MM.1S (cell line): ENCODE data around the gene PXYLP1.

Experiments used
- DNase-seq: peaks from one replicate; pipeline ENCODE4 v3.0.0-alpha.2; 2015
- H2AFZ ChIP-seq: fragments of 300-600 bp; sonication (generic); 2 replicates; pipeline ENCODE4 v1.6.0; 2016; ENCODE audit warnings: antibody characterized with exemption, low read length
- H3F3A ChIP-seq: fragments of 300-600 bp; sonication (generic); 2 replicates; pipeline ENCODE4 v1.6.1; 2016; ENCODE audit warnings: mild to moderate bottlenecking, antibody characterized with exemption, low read length, moderate library complexity, mixed read lengths; ENCODE audit not compliant: insufficient read depth
- H3K27ac ChIP-seq: fragments of 300-600 bp; sonication (generic); 2 replicates; pipeline ENCODE4 v1.5.1; 2016; ENCODE audit warnings: mild to moderate bottlenecking, low read length
- H3K27me3 ChIP-seq: fragments of 300-600 bp; sonication (generic); replicated peaks from 2 replicates; pipeline ENCODE4 v1.6.0; 2016; ENCODE audit warnings: low read length; ENCODE audit not compliant: insufficient read depth
- H3K36me3 ChIP-seq: fragments of 300-600 bp; sonication (generic); replicated peaks from 2 replicates; pipeline ENCODE4 v1.6.1; 2016; ENCODE audit warnings: mild to moderate bottlenecking, low read length, mixed read lengths; ENCODE audit not compliant: insufficient read depth
- H3K4me1 ChIP-seq: fragments of 300-600 bp; sonication (generic); 2 replicates; pipeline ENCODE4 v1.6.1; 2016; ENCODE audit warnings: low read length, mixed read lengths
- H3K4me2 ChIP-seq: fragments of 300-600 bp; sonication (generic); 2 replicates; pipeline ENCODE4 v1.6.0; 2016; ENCODE audit warnings: low read depth, low read length
- H3K4me3 ChIP-seq: fragments of 300-600 bp; sonication (generic); 2 replicates; pipeline ENCODE4 v1.5.1; 2016; ENCODE audit warnings: low read length, mixed read lengths
- H3K79me2 ChIP-seq: fragments of 300-600 bp; sonication (generic); 2 replicates; pipeline ENCODE4 v1.6.1; 2016; ENCODE audit warnings: mixed run types, low read length, mixed read lengths
- H3K9ac ChIP-seq: fragments of 300-600 bp; sonication (generic); 2 replicates; pipeline ENCODE4 v1.6.1; 2016; ENCODE audit warnings: low read length, mixed read lengths
- H3K9me2 ChIP-seq: fragments of 300-600 bp; sonication (generic); replicated peaks from 2 replicates; pipeline ENCODE4 v1.6.1; 2016; ENCODE audit warnings: mild to moderate bottlenecking, low read length, mixed read lengths; ENCODE audit not compliant: insufficient read depth
- H3K9me3 ChIP-seq: fragments of 300-600 bp; sonication (generic); replicated peaks from 2 replicates; pipeline ENCODE4 v1.6.1; 2016; ENCODE audit warnings: mild to moderate bottlenecking, low read length, mixed read lengths; ENCODE audit not compliant: insufficient read depth
- H4K20me1 ChIP-seq: fragments of 300-600 bp; sonication (generic); 2 replicates; pipeline ENCODE4 v1.6.1; 2016; ENCODE audit warnings: mild to moderate bottlenecking, low read length, moderate library complexity, mixed read lengths; ENCODE audit not compliant: insufficient read depth
- EZH2 ChIP-seq: fragments of 300-600 bp; sonication (generic); optimal IDR thresholded peaks from 2 replicates; pipeline ENCODE3; 2017; ENCODE audit warnings: low read depth, mild to moderate bottlenecking, antibody characterized with exemption, low read length, mixed read lengths
- EZH2phosphoT487 ChIP-seq: fragments of 300-600 bp; sonication (generic); IDR thresholded peaks from 2 replicates; pipeline ENCODE4 v1.6.1; 2018; ENCODE audit warnings: antibody characterized with exemption, low read length
- TF ChIP-seq, protein P1 (sequence below): fragments of 300-600 bp; sonication (generic); IDR thresholded peaks from 2 replicates; pipeline ENCODE4 v1.5.1; 2016; ENCODE audit warnings: antibody characterized with exemption, low read length, mixed read lengths

The PXYLP1 gene

DNA sequence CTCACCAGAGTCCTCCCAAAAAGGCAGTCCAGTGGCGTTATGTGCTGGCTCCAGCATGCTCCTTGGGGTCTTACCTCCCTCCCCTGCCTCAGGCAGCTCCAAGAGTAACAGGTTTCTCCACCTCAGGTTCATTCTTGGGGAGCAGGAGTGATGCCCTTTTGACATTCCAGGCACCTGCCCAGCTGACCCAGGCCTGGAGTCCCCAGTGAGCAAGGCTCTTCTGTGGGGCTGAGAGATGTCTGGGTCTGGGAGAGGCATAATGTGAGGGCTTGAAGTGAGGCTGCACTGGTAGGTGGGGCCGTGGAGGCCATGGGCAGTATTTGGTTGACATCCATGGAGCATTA, 15.3 kb downstream of the PXYLP1 start:
- Histone ChIP-seq H3K4me2 (no peak overlapping the region), H3K27me3 (no peaks in the 10 kb centered on the region), H3K9me3 (no peaks in the 10 kb centered on the region), H4K20me1 (no peaks in the 10 kb centered on the region), H3F3A (no peaks in the 10 kb centered on the region), H3K79me2 (no peaks in the 10 kb centered on the region), H3K27ac (no peak overlapping the region), H2AFZ (no peak overlapping the region), H3K4me1 (no peaks in the 10 kb centered on the region), H3K4me3 (no peak overlapping the region), H3K36me3 (no peaks in the 10 kb centered on the region), H3K9ac (no peak overlapping the region), H3K9me2 (no peaks in the 10 kb centered on the region)
- TF ChIP-seq, protein P1, sequence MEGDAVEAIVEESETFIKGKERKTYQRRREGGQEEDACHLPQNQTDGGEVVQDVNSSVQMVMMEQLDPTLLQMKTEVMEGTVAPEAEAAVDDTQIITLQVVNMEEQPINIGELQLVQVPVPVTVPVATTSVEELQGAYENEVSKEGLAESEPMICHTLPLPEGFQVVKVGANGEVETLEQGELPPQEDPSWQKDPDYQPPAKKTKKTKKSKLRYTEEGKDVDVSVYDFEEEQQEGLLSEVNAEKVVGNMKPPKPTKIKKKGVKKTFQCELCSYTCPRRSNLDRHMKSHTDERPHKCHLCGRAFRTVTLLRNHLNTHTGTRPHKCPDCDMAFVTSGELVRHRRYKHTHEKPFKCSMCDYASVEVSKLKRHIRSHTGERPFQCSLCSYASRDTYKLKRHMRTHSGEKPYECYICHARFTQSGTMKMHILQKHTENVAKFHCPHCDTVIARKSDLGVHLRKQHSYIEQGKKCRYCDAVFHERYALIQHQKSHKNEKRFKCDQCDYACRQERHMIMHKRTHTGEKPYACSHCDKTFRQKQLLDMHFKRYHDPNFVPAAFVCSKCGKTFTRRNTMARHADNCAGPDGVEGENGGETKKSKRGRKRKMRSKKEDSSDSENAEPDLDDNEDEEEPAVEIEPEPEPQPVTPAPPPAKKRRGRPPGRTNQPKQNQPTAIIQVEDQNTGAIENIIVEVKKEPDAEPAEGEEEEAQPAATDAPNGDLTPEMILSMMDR = no peak
- no peak for TF ChIP-seq EZH2
- TF ChIP-seq EZH2phosphoT487 = no peak
- no peak for DNase-seq

DNA sequence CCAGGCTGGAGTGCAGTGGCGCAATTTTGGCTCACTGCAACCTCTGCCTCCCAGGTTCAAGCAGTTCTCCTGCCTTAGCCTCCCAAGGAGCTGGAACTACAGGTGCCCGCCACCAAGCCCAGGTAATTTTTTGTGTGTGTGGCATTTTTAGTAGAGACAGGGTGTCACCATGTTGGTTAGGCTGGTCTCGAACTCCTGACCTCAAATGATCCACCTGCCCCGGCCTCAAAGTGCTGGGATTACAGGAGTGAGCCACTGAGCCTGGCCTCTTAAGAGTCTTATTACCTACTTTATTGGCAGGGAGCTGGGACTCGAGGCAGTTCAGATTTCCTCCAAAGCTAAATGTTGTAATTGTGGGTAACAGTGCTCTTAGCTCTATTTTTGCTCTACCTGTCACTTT, 16.4 kb downstream of the PXYLP1 start:
- Histone ChIP-seq H2AFZ (no peak overlapping the region), H3K4me1 (no peaks in the 10 kb centered on the region), H4K20me1 (no peaks in the 10 kb centered on the region), H3K9me3 (no peaks in the 10 kb centered on the region), H3K27me3 (no peaks in the 10 kb centered on the region), H3K36me3 (no peaks in the 10 kb centered on the region), H3K4me3 (no peak overlapping the region), H3K9ac (no peak overlapping the region), H3F3A (no peaks in the 10 kb centered on the region), H3K9me2 (no peaks in the 10 kb centered on the region), H3K27ac (no peak overlapping the region), H3K79me2 (no peaks in the 10 kb centered on the region), H3K4me2 (no peak overlapping the region)
- DNase-seq = no peak
- TF ChIP-seq EZH2 (no peak), EZH2phosphoT487 (no peak)
- TF ChIP-seq, protein P1 = no peak

DNA sequence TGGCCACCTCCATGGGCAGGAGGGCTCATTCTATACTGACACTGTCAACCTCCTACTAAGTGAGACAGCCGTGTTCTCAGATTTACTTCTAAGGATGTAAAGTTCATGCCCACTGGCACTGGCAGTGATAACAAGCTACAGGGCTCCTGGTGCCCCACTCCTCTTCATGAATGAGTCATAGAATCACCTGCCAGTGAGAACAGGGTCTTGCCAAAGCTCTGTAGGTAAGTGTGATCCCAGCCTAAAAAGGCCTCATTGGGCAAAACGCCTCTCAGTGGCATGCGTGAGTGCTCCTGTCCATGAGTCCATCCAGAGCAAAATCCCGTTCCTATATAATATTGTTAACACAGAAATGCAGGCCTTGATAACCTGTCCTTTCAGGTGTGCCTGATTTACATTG, 17.4 kb downstream of the PXYLP1 start:
- Histone ChIP-seq H3K79me2 (no peaks in the 10 kb centered on the region), H3K9me3 (no peaks in the 10 kb centered on the region), H3K4me3 (no peak overlapping the region), H2AFZ (no peak overlapping the region), H3K27me3 (no peaks in the 10 kb centered on the region), H3K36me3 (no peaks in the 10 kb centered on the region), H4K20me1 (no peaks in the 10 kb centered on the region), H3K27ac (no peak overlapping the region), H3K9ac (no peak overlapping the region), H3K4me1 (no peaks in the 10 kb centered on the region), H3K4me2 (no peak overlapping the region), H3K9me2 (no peaks in the 10 kb centered on the region), H3F3A (no peaks in the 10 kb centered on the region)
- DNase-seq = no peak
- TF ChIP-seq EZH2 (no peak), EZH2phosphoT487 (no peak)
- TF ChIP-seq, protein P1 = no peak

- H3K79me2 ChIP-seq = no peaks in the 10 kb centered on the region
- DNase-seq = no peak
- H3K27ac ChIP-seq = no peak overlapping the region
- H3K9me2 ChIP-seq = no peaks in the 10 kb centered on the region
- H3K4me2 ChIP-seq = no peak overlapping the region
- no peaks in the 10 kb centered on the region for H3K9me3 ChIP-seq
- no peak overlapping the region for H3K9ac ChIP-seq
- no peaks in the 10 kb centered on the region for H3K4me1 ChIP-seq
- no peaks in the 10 kb centered on the region for H3K27me3 ChIP-seq
- TF ChIP-seq EZH2phosphoT487 (no peak), EZH2 (no peak)
- TF ChIP-seq, protein P1 = no peak
- H3K4me3 ChIP-seq = no peak overlapping the region
- no peaks in the 10 kb centered on the region for H3K36me3 ChIP-seq
- no peaks in the 10 kb centered on the region for H4K20me1 ChIP-seq
- no peak overlapping the region for H2AFZ ChIP-seq
- H3F3A ChIP-seq = no peaks in the 10 kb centered on the region
Observed at GRCh38 chr3:141250342-141250741, 18.7 kb downstream of the PXYLP1 start.
